NCI-H345 treated with DMSO at 0.1 percent for 48 hours (cell line): ENCODE data around the gene PSME2.
A peak's percentile ranks its signal among the peaks of the same experiment; 100 is the strongest.

Source experiments
- DNase-seq: peaks from one replicate; lab custom pipeline; 2025; ENCODE audit not compliant: unreplicated experiment; lab: John Stamatoyannopoulos, UW

The PSME2 gene

GRCh38 chr14:24136684-24137528 is 9.5 kb downstream of the PSME2 start:
- no peak for DNase-seq

- peak; percentile 90 for DNase-seq
These were observed 10.4 kb downstream of the PSME2 start, which contains the start of gene PSME1 for GRCh38 chr14:24135834-24136683. Gene PSME1, plus strand, starts transcription at chr14:24136194. Its CDS starts 69 bp downstream, at chr14:24136263.

GRCh38 chr14:24135584-24135833 is 10.9 kb downstream of the PSME2 start:
- DNase-seq, result peak; percentile 71

GRCh38 chr14:24133735-24134134 is 12.7 kb downstream of the PSME2 start:
- no peak for DNase-seq

GRCh38 chr14:24132976-24133375 is 13.4 kb downstream of the PSME2 start:
- no peak for DNase-seq

GRCh38 chr14:24132061-24132685 is 14.2 kb downstream of the PSME2 start:
- DNase-seq, result no peak

GRCh38 chr14:24131549-24131966 is 14.9 kb downstream of the PSME2 start:
- DNase-seq, result no peak

- DNase-seq, result no peak
These were observed 15.5 kb downstream of the PSME2 start for GRCh38 chr14:24130717-24131548.

- DNase-seq, result no peak
These were observed 16.1 kb downstream of the PSME2 start, which contains the start of gene FITM1 for GRCh38 chr14:24130380-24130716. Gene FITM1, plus strand, starts transcription at chr14:24130659. Its CDS starts 905 bp downstream, at chr14:24131564.

GRCh38 chr14:24129410-24129998 is 16.9 kb downstream of the PSME2 start:
- no peak for DNase-seq

- DNase-seq, result no peak
These were observed 18.7 kb downstream of the PSME2 start for GRCh38 chr14:24127673-24128072.

GRCh38 chr14:24126939-24127338 is 19.5 kb downstream of the PSME2 start:
- DNase-seq, result no peak

- DNase-seq, result no peak
These were observed 22.7 kb downstream of the PSME2 start for GRCh38 chr14:24123424-24124417.

- DNase-seq, result no peak
These were observed 23.5 kb downstream of the PSME2 start for GRCh38 chr14:24122898-24123297.

GRCh38 chr14:24122416-24122815 is 24.0 kb downstream of the PSME2 start:
- DNase-seq, result no peak

- no peak for DNase-seq
These were observed 25.2 kb downstream of the PSME2 start for GRCh38 chr14:24121210-24121609.

- no peak for DNase-seq
These were observed 26.7 kb downstream of the PSME2 start for GRCh38 chr14:24119691-24120090.

- no peak for DNase-seq
These were observed 29.2 kb downstream of the PSME2 start for GRCh38 chr14:24117179-24117578.

GRCh38 chr14:24116128-24116814 is 30.1 kb downstream of the PSME2 start:
- DNase-seq, result no peak
